Fibroblast of lung (primary cell): ENCODE data around the gene ZC3HAV1L. TPM values are rescaled to one million over a fixed set of nuclear protein-coding genes. Genes with fewer than 3 reads are reported as not detected.
"Not testable (repeated sequence)": the region's sequence is repeated elsewhere in the genome, so short reads cannot be mapped to it uniquely, and the experiment has no call there.

Experiments
- DNase-seq, 2 donors: peaks; one replicate each; pipeline versions ENCODE4 v3.0.0 to v3.0.0-alpha.2; 2010; ENCODE audit warnings: low read depth in 2 of 2
- H2AFZ ChIP-seq: 2 replicates; pipeline ENCODE4 v1.5.1; 2012; ENCODE audit warnings: low read length, control low read depth, inconsistent platforms
- H3K27ac ChIP-seq: 2 replicates; pipeline ENCODE4 v1.5.1; 2011; ENCODE audit warnings: low read length, control low read depth; ENCODE audit not compliant: insufficient read depth
- H3K27me3 ChIP-seq: 2 replicates; pipeline ENCODE4 v1.5.1; 2011; ENCODE audit warnings: mild to moderate bottlenecking, low read length; ENCODE audit not compliant: control insufficient read depth, insufficient read depth
- H3K36me3 ChIP-seq: 2 replicates; pipeline ENCODE4 v1.5.1; 2011; ENCODE audit warnings: low read length; ENCODE audit not compliant: control insufficient read depth, insufficient read depth
- H3K4me1 ChIP-seq: 2 replicates; pipeline ENCODE4 v1.5.1; 2011; ENCODE audit warnings: low read length; ENCODE audit not compliant: control insufficient read depth, insufficient read depth; ENCODE audit errors: extremely low read depth
- H3K4me2 ChIP-seq: 2 replicates; pipeline ENCODE4 v1.5.1; 2011; ENCODE audit warnings: low read length, control low read depth; ENCODE audit not compliant: insufficient read depth; ENCODE audit errors: extremely low read depth
- H3K4me3 ChIP-seq, 4 experiments: fragments of 200-600 bp in 1 of 4; sonication (generic) in 1 of 4; replicated peaks in 1 of 4; 2 replicates each; pipeline ENCODE4 v1.5.1; 2011 to 2016; ENCODE audit warnings: low read length in 4 of 4, low read depth in 3 of 4, mild to moderate bottlenecking in 3 of 4, control low read depth in 2 of 4, inconsistent platforms in 1 of 4, mixed read lengths in 1 of 4; ENCODE audit not compliant: insufficient read depth in 1 of 4; ENCODE audit errors: control extremely low read depth in 1 of 4
- H3K79me2 ChIP-seq: 2 replicates; pipeline ENCODE4 v1.5.1; 2012; ENCODE audit warnings: mild to moderate bottlenecking, low read length, inconsistent platforms; ENCODE audit not compliant: control insufficient read depth, insufficient read depth
- H3K9ac ChIP-seq: 2 replicates; pipeline ENCODE4 v1.5.1; 2011; ENCODE audit warnings: mild to moderate bottlenecking, low read length, control low read depth; ENCODE audit not compliant: insufficient read depth
- H3K9me3 ChIP-seq: 2 replicates; pipeline ENCODE4 v1.5.1; 2012; ENCODE audit warnings: low read depth, low read length; ENCODE audit not compliant: control insufficient read depth, insufficient read depth
- H4K20me1 ChIP-seq: 2 replicates; pipeline ENCODE4 v1.5.1; 2011; ENCODE audit warnings: low read length; ENCODE audit not compliant: control insufficient read depth, insufficient read depth; ENCODE audit errors: extremely low read depth
- EZH2 ChIP-seq: IDR thresholded peaks from 2 replicates; pipeline ENCODE4 v1.5.1; 2012; ENCODE audit warnings: low read length, control low read depth, mild to moderate bottlenecking; ENCODE audit errors: missing control alignments
- polyA plus RNA-seq, 2 donors: library from polyadenylated mRNA; depleted of rRNA in 1 of 2; stranded (reverse) in 1 of 2; unstranded in 1 of 2; fragments of >200 nt; gene quantifications; 2 replicates each; pipeline ENCODE4 v1.2.1, GENCODE V29; 2011 to 2012; ENCODE audit warnings: missing spikeins in 1 of 2
- total RNA-seq: library from RNA; depleted of rRNA; stranded (reverse); fragments of >200 nt; gene quantifications from 2 replicates; pipeline ENCODE4 v1.2.1, GENCODE V29; 2014
- TF ChIP-seq, protein P1 (sequence below), 2 donors: IDR thresholded peaks in 1 of 2; conservative IDR thresholded peaks in 1 of 2; 1 replicate in 1 of 2; 2 replicates in 1 of 2; pipeline ENCODE4 v1.5.1; 2011 to 2012; ENCODE audit warnings: low read length in 2 of 2, control low read depth in 1 of 2, inconsistent platforms in 1 of 2, low read depth in 1 of 2, mild to moderate bottlenecking in 1 of 2

The ZC3HAV1L gene
- total and polyA plus RNA-seq, 2 donors (not counting 1 experiment from before 2014, with no cell fraction given): 5.3 to 8.9 TPM

DNA sequence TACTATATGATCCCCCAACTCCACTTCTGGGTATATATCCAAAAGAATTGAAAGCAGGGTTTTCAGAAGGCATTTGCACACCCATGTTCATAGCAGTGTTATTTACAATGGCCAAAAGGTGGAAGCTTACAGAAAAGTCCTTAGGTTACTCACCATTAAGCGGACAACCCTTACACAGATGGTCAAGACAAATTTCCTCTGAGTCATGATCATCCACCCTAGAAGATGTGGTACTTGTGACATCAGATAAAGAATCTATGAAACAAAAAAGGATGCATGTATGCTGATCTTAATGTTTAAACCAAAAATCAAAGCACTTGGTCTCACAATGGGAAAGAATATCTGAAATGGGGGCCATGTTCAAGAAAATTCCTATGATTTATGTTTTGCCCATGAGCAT lies 42.6 kb upstream of the ZC3HAV1L start:
- H3K9ac ChIP-seq: no peak overlapping the region
- H3K79me2 ChIP-seq: no peaks in the 10 kb centered on the region
- peaks cover 2% of the 10 kb centered on the region for H3K4me1 ChIP-seq
- DNase-seq: peak; percentile 22 to 28
- no peak overlapping the region for H2AFZ ChIP-seq
- no peak overlapping the region for H3K4me3 ChIP-seq
- H3K27me3 ChIP-seq: no peaks in the 10 kb centered on the region
- H4K20me1 ChIP-seq: no peaks in the 10 kb centered on the region
- H3K36me3 ChIP-seq: peaks cover 12% of the 10 kb centered on the region
- H3K9me3 ChIP-seq: no peaks in the 10 kb centered on the region
- no peak overlapping the region for H3K27ac ChIP-seq
- H3K4me2 ChIP-seq: no peak overlapping the region
- TF ChIP-seq, protein P1, sequence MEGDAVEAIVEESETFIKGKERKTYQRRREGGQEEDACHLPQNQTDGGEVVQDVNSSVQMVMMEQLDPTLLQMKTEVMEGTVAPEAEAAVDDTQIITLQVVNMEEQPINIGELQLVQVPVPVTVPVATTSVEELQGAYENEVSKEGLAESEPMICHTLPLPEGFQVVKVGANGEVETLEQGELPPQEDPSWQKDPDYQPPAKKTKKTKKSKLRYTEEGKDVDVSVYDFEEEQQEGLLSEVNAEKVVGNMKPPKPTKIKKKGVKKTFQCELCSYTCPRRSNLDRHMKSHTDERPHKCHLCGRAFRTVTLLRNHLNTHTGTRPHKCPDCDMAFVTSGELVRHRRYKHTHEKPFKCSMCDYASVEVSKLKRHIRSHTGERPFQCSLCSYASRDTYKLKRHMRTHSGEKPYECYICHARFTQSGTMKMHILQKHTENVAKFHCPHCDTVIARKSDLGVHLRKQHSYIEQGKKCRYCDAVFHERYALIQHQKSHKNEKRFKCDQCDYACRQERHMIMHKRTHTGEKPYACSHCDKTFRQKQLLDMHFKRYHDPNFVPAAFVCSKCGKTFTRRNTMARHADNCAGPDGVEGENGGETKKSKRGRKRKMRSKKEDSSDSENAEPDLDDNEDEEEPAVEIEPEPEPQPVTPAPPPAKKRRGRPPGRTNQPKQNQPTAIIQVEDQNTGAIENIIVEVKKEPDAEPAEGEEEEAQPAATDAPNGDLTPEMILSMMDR (conservative IDR thresholded peaks at IDR 0.05 in 1 of 2, IDR thresholded peaks at IDR 0.05 in 1 of 2; ENCODE audit: low read depth in 1 of 2, low read length in 2 of 2): no peak
- TF ChIP-seq EZH2: no peak

DNA sequence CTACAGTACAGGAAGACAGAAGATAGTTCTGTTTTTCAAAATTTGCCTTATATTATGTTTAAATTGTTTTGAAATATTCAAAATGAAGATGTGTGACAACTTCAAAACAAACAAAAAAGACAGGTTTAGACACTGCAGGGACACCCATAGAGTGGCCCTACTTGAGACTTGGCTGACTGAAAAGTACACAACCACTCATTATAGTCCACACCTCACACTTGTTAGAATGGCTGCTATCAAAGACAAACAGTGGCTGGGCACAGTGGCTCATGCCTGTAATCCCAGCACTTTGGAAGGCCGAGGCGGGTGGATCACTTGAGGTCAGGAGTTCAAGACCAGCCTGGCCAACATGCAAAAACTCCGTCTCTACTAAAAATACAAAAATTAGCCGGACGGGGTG lies 41.9 kb upstream of the ZC3HAV1L start:
- DNase-seq, H3K9ac ChIP-seq, H3K4me1 ChIP-seq, H3K79me2 ChIP-seq, H2AFZ ChIP-seq, H3K4me2 ChIP-seq, H3K4me3 ChIP-seq, H4K20me1 ChIP-seq, H3K27me3 ChIP-seq, H3K9me3 ChIP-seq, H3K27ac ChIP-seq: not testable (repeated sequence)
- H3K36me3 ChIP-seq: peaks cover 12% of the 10 kb centered on the region

DNA sequence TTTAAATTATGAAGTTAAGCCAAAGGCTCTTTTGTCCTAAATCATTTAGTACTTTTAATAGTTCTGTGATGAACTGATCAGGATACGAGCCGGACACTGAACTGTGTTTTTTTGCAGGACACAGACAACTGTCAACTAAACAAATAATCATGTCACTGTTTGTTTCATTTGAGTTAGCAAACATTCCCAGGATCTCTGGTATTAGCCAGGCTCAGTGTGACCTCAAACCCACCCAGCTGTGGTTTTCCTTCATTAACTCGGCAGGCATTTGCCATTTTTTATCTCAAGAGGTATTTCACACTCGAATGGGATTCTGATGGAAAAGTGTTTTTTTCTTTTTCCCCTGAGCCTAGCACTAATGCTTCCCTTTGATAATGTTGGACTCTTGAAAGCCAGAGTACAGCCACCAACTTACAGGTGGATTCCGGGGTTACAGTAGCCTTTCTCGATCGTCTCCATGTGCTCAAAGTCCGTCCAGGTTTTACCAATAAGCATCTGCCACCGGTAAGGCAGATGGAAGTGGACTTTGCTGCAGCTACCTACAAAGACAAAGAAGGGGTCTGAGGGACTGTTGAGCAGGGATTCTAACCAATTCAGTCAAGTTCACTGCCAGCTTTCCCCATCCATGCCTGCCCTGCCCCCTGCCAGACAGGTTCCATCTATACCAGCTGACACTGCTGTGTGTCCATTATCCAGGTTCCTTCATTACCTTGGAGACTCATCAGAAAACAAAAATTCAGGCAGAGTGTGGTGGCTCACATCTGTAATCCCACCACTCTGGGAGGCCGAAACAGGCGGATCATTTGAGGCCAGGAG lies 40.2 kb upstream of the ZC3HAV1L start:
- no peak for DNase-seq
- H3K79me2 ChIP-seq: no peaks in the 10 kb centered on the region
- no peak overlapping the region for H3K4me2 ChIP-seq
- no peak overlapping the region for H2AFZ ChIP-seq
- no peaks in the 10 kb centered on the region for H3K27me3 ChIP-seq
- H4K20me1 ChIP-seq: no peaks in the 10 kb centered on the region
- no peak overlapping the region for H3K9ac ChIP-seq
- H3K4me3 ChIP-seq: no peak overlapping the region
- H3K27ac ChIP-seq: no peak overlapping the region
- H3K9me3 ChIP-seq: no peaks in the 10 kb centered on the region
- H3K4me1 ChIP-seq: peaks cover 2% of the 10 kb centered on the region
- no peak for TF ChIP-seq EZH2
- TF ChIP-seq, protein P1 (conservative IDR thresholded peaks at IDR 0.05 in 1 of 2, IDR thresholded peaks at IDR 0.05 in 1 of 2; ENCODE audit: low read depth in 1 of 2, low read length in 2 of 2): no peak
- peaks cover 17% of the 10 kb centered on the region for H3K36me3 ChIP-seq
